MM.1S (cell line): ENCODE data around the gene PRM1.

Experiments used
- DNase-seq: peaks from one replicate; pipeline ENCODE4 v3.0.0-alpha.2; 2015
- H2AFZ ChIP-seq: fragments of 300-600 bp; sonication (generic); 2 replicates; pipeline ENCODE4 v1.6.0; 2016; ENCODE audit warnings: antibody characterized with exemption, low read length
- H3F3A ChIP-seq: fragments of 300-600 bp; sonication (generic); 2 replicates; pipeline ENCODE4 v1.6.1; 2016; ENCODE audit warnings: mild to moderate bottlenecking, antibody characterized with exemption, low read length, moderate library complexity, mixed read lengths; ENCODE audit not compliant: insufficient read depth
- H3K27ac ChIP-seq: fragments of 300-600 bp; sonication (generic); 2 replicates; pipeline ENCODE4 v1.5.1; 2016; ENCODE audit warnings: mild to moderate bottlenecking, low read length
- H3K27me3 ChIP-seq: fragments of 300-600 bp; sonication (generic); replicated peaks from 2 replicates; pipeline ENCODE4 v1.6.0; 2016; ENCODE audit warnings: low read length; ENCODE audit not compliant: insufficient read depth
- H3K36me3 ChIP-seq: fragments of 300-600 bp; sonication (generic); replicated peaks from 2 replicates; pipeline ENCODE4 v1.6.1; 2016; ENCODE audit warnings: mild to moderate bottlenecking, low read length, mixed read lengths; ENCODE audit not compliant: insufficient read depth
- H3K4me1 ChIP-seq: fragments of 300-600 bp; sonication (generic); 2 replicates; pipeline ENCODE4 v1.6.1; 2016; ENCODE audit warnings: low read length, mixed read lengths
- H3K4me2 ChIP-seq: fragments of 300-600 bp; sonication (generic); 2 replicates; pipeline ENCODE4 v1.6.0; 2016; ENCODE audit warnings: low read depth, low read length
- H3K4me3 ChIP-seq: fragments of 300-600 bp; sonication (generic); 2 replicates; pipeline ENCODE4 v1.5.1; 2016; ENCODE audit warnings: low read length, mixed read lengths
- H3K79me2 ChIP-seq: fragments of 300-600 bp; sonication (generic); 2 replicates; pipeline ENCODE4 v1.6.1; 2016; ENCODE audit warnings: mixed run types, low read length, mixed read lengths
- H3K9ac ChIP-seq: fragments of 300-600 bp; sonication (generic); 2 replicates; pipeline ENCODE4 v1.6.1; 2016; ENCODE audit warnings: low read length, mixed read lengths
- H3K9me2 ChIP-seq: fragments of 300-600 bp; sonication (generic); replicated peaks from 2 replicates; pipeline ENCODE4 v1.6.1; 2016; ENCODE audit warnings: mild to moderate bottlenecking, low read length, mixed read lengths; ENCODE audit not compliant: insufficient read depth
- H3K9me3 ChIP-seq: fragments of 300-600 bp; sonication (generic); replicated peaks from 2 replicates; pipeline ENCODE4 v1.6.1; 2016; ENCODE audit warnings: mild to moderate bottlenecking, low read length, mixed read lengths; ENCODE audit not compliant: insufficient read depth
- H4K20me1 ChIP-seq: fragments of 300-600 bp; sonication (generic); 2 replicates; pipeline ENCODE4 v1.6.1; 2016; ENCODE audit warnings: mild to moderate bottlenecking, low read length, moderate library complexity, mixed read lengths; ENCODE audit not compliant: insufficient read depth
- CTCF ChIP-seq: fragments of 300-600 bp; sonication (generic); IDR thresholded peaks from 2 replicates; pipeline ENCODE4 v1.5.1; 2016; ENCODE audit warnings: antibody characterized with exemption, low read length, mixed read lengths
- EZH2 ChIP-seq: fragments of 300-600 bp; sonication (generic); optimal IDR thresholded peaks from 2 replicates; pipeline ENCODE3; 2017; ENCODE audit warnings: low read depth, mild to moderate bottlenecking, antibody characterized with exemption, low read length, mixed read lengths
- EZH2phosphoT487 ChIP-seq: fragments of 300-600 bp; sonication (generic); IDR thresholded peaks from 2 replicates; pipeline ENCODE4 v1.6.1; 2018; ENCODE audit warnings: antibody characterized with exemption, low read length

Gene PRM1

GRCh38 chr16:11270602-11271162 lies 10.4 kb downstream of the PRM1 start:
- no peak for DNase-seq
- Histone ChIP-seq H3K79me2 (no peaks in the 10 kb centered on the region), H3K9me3 (no peaks in the 10 kb centered on the region), H3K36me3 (no peaks in the 10 kb centered on the region), H3K27ac (no peak overlapping the region), H3F3A (no peaks in the 10 kb centered on the region), H4K20me1 (no peaks in the 10 kb centered on the region), H3K4me2 (no peak overlapping the region), H2AFZ (no peak overlapping the region), H3K4me3 (no peak overlapping the region), H3K9me2 (no peaks in the 10 kb centered on the region), H3K27me3 (peaks cover 22% of the 10 kb centered on the region; the same call in 1 of the 2 replicates), H3K4me1 (no peaks in the 10 kb centered on the region), H3K9ac (no peak overlapping the region)
- TF ChIP-seq EZH2 (no peak), CTCF (no peak), EZH2phosphoT487 (no peak)

- Histone ChIP-seq H2AFZ (no peak within 1 kb of the TSS), H3K79me2 (no peaks in the 10 kb centered on the region), H3K9me2 (no peaks in the 10 kb centered on the region), H3K27ac (no peak within 1 kb of the TSS), H3K4me2 (no peak within 1 kb of the TSS), H4K20me1 (no peaks in the 10 kb centered on the region), H3F3A (no peaks in the 10 kb centered on the region), H3K36me3 (no peaks in the 10 kb centered on the region), H3K4me1 (no peaks in the 10 kb centered on the region), H3K27me3 (peaks cover 19% of the 10 kb centered on the region; the same call in 1 of the 2 replicates), H3K9me3 (no peaks in the 10 kb centered on the region), H3K9ac (no peak within 1 kb of the TSS), H3K4me3 (no peak within 1 kb of the TSS)
- TF ChIP-seq EZH2phosphoT487, result no peak
- no peak for TF ChIP-seq EZH2
- no peak for TF ChIP-seq CTCF
- DNase-seq, result no peak
These were observed 12.2 kb downstream of the PRM1 start, which contains the start of gene TNP2 for GRCh38 chr16:11268921-11269375. Gene TNP2, minus strand, starts transcription at chr16:11269325. Its CDS starts 63 bp downstream, at chr16:11269262.

GRCh38 chr16:11265124-11265523 lies 16.0 kb downstream of the PRM1 start:
- Histone ChIP-seq H3K9ac (no peak overlapping the region), H3K4me1 (no peaks in the 10 kb centered on the region), H3K27ac (no peak overlapping the region)

More at GRCh38 chr16:11265124-11265523, 16.0 kb downstream of the PRM1 start:
- H3K36me3 ChIP-seq, result no peaks in the 10 kb centered on the region
- no peaks in the 10 kb centered on the region for H3K9me3 ChIP-seq
- H3K4me3 ChIP-seq, result no peak overlapping the region
- TF ChIP-seq EZH2 (no peak), CTCF (no peak), EZH2phosphoT487 (no peak)
- no peaks in the 10 kb centered on the region for H3F3A ChIP-seq
- peaks cover 8% of the 10 kb centered on the region; the same call in 1 of the 2 replicates for H3K27me3 ChIP-seq
- H2AFZ ChIP-seq, result no peak overlapping the region
- no peaks in the 10 kb centered on the region for H3K9me2 ChIP-seq
- no peaks in the 10 kb centered on the region for H4K20me1 ChIP-seq
- H3K79me2 ChIP-seq, result no peaks in the 10 kb centered on the region
- no peak for DNase-seq
- no peak overlapping the region for H3K4me2 ChIP-seq
